Caco-2 (cell line): ENCODE data around the gene HS1BP3. TPM values are rescaled to one million over a fixed set of nuclear protein-coding genes. Genes with fewer than 3 reads are reported as not detected.

ENCODE experiments used
- BruUV-seq: library from RNA; stranded (reverse); fragments of 400-500 nt; replicated peaks from 2 replicates; lab custom pipeline; 2021; lab: Mats Ljungman, UMichigan
- CTCF ChIA-PET: fragments of 300-600 bp; sonication (Branson Sonifier 250); formaldehyde crosslinking; loops from one replicate; lab custom pipeline; 2022; ENCODE audit warnings: antibody characterized with exemption; lab: Charles Lee
- POLR2A ChIA-PET: fragments of 300-600 bp; sonication (Branson Sonifier 250); formaldehyde crosslinking; loops from one replicate; lab custom pipeline; 2022; ENCODE audit warnings: antibody characterized with exemption; lab: Charles Lee
- DNase-seq, 2 experiments: peaks; one replicate each; pipeline versions ENCODE4 v3.0.0 to v3.0.0-alpha.2; 2020 to 2022
- H3K27me3 ChIP-seq: replicated peaks from 2 replicates; pipeline ENCODE4 v1.6.0; 2011; ENCODE audit warnings: low read length; ENCODE audit not compliant: control insufficient read depth, insufficient read depth
- H3K36me3 ChIP-seq: 2 replicates; pipeline ENCODE4 v1.5.1; 2011; ENCODE audit warnings: low read length; ENCODE audit not compliant: control insufficient read depth, insufficient read depth
- H3K4me1 ChIP-seq: fragments of 250-450 bp; sonication (Bioruptor Pico); 2 replicates; pipeline ENCODE4 v1.5.1; 2020; ENCODE audit warnings: mild to moderate bottlenecking
- H3K4me3 ChIP-seq: 2 replicates; pipeline ENCODE4 v1.5.1; 2011; ENCODE audit warnings: low read depth, mild to moderate bottlenecking, control low read depth, low read length
- H3K9me3 ChIP-seq: fragments of 250-450 bp; sonication (Bioruptor Pico); 2 replicates; pipeline ENCODE4 v1.5.1; 2020; ENCODE audit warnings: mild to moderate bottlenecking, moderate library complexity
- H3K27ac Mint-ChIP-seq: one replicate; pipeline ENCODE4 v1.8.0; 2022; ENCODE audit warnings: mixed read lengths; ENCODE audit not compliant: unreplicated experiment
- H3K27me3 Mint-ChIP-seq: one replicate; pipeline ENCODE4 v1.8.0; 2022; ENCODE audit warnings: mixed read lengths; ENCODE audit not compliant: insufficient read depth, unreplicated experiment
- H3K36me3 Mint-ChIP-seq: one replicate; pipeline ENCODE4 v1.8.0; 2022; ENCODE audit warnings: mild to moderate bottlenecking, mixed read lengths; ENCODE audit not compliant: insufficient read depth, unreplicated experiment
- H3K4me1 Mint-ChIP-seq: one replicate; pipeline ENCODE4 v1.8.0; 2022; ENCODE audit warnings: low read depth, mixed read lengths; ENCODE audit not compliant: unreplicated experiment
- H3K4me3 Mint-ChIP-seq: one replicate; pipeline ENCODE4 v1.8.0; 2022; ENCODE audit warnings: mild to moderate bottlenecking, moderate library complexity, mixed read lengths; ENCODE audit not compliant: unreplicated experiment
- H3K9me3 Mint-ChIP-seq: one replicate; pipeline ENCODE4 v1.8.0; 2022; ENCODE audit warnings: mixed read lengths; ENCODE audit not compliant: unreplicated experiment
- intact Hi-C: fragments of 100-400 bp; cut with micrococcal nuclease; formaldehyde crosslinking; loops from one replicate; pipeline ENCODE4 v1.10.0; 2022; ENCODE audit not compliant: unreplicated experiment
- total RNA-seq: library from RNA; stranded (reverse); gene quantifications from 2 replicates; pipeline ENCODE4 v1.2.3, GENCODE V29; 2022
- TF ChIP-seq, protein P1 (sequence below), 2 experiments: fragments of 200-600 bp in 1 of 2; IDR thresholded peaks; 1 replicate in 1 of 2; 2 replicates in 1 of 2; pipeline versions ENCODE4 v1.5.1 to v1.8.0; 2011 to 2022; ENCODE audit warnings: antibody characterized with exemption in 1 of 2, control low read depth in 1 of 2, inconsistent platforms in 1 of 2, low read depth in 1 of 2, low read length in 1 of 2, mild to moderate bottlenecking in 1 of 2, moderate library complexity in 1 of 2; ENCODE audit not compliant: insufficient read depth in 1 of 2, severe bottlenecking in 1 of 2, unreplicated experiment in 1 of 2

The HS1BP3 gene
- total RNA-seq, 1 experiment from 2014 or later = 31.1 TPM

DNA sequence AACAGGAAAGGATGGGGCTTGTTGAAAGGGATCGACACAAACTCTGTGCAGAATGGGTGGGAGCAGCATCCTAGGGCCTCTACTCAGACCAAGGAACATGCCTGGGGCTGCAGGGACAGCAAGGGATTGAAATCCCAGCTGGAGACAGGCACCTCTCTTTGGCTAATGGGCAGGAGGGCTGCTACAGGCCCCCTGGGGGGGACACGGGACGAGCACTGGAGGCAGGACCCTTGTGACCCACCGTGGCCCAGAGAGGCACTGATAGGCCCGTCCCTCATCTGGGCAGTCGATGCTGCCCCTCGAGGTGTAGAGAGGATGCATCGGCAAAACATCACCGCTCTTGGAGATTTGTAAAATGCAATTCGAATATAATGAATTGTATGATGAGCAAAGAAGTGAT is 5.1 kb downstream of the HS1BP3 start:
- intact Hi-C loops = no loop called here
- no peak for DNase-seq
- H3K4me3 Mint-ChIP-seq = no peak overlapping the region
- peaks cover 10% of the 10 kb centered on the region for H3K36me3 Mint-ChIP-seq
- no peaks in the 10 kb centered on the region for H3K27me3 ChIP-seq
- ChIA-PET CTCF (no interaction called here), POLR2A (no interaction called here)
- no peaks in the 10 kb centered on the region for H3K9me3 Mint-ChIP-seq
- TF ChIP-seq, protein P1, sequence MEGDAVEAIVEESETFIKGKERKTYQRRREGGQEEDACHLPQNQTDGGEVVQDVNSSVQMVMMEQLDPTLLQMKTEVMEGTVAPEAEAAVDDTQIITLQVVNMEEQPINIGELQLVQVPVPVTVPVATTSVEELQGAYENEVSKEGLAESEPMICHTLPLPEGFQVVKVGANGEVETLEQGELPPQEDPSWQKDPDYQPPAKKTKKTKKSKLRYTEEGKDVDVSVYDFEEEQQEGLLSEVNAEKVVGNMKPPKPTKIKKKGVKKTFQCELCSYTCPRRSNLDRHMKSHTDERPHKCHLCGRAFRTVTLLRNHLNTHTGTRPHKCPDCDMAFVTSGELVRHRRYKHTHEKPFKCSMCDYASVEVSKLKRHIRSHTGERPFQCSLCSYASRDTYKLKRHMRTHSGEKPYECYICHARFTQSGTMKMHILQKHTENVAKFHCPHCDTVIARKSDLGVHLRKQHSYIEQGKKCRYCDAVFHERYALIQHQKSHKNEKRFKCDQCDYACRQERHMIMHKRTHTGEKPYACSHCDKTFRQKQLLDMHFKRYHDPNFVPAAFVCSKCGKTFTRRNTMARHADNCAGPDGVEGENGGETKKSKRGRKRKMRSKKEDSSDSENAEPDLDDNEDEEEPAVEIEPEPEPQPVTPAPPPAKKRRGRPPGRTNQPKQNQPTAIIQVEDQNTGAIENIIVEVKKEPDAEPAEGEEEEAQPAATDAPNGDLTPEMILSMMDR (IDR thresholded peaks at IDR 0.05; ENCODE audit: insufficient read depth in 1 of 2, low read depth in 1 of 2, low read length in 1 of 2, severe bottlenecking in 1 of 2, unreplicated experiment in 1 of 2) = no peak
- no TSS peak for BruUV-seq
- H3K4me1 ChIP-seq = peaks cover 6% of the 10 kb centered on the region; the same call in 1 of the 2 replicates
- H3K4me1 Mint-ChIP-seq = no peaks in the 10 kb centered on the region
- no peak overlapping the region for H3K27ac Mint-ChIP-seq
- H3K27me3 Mint-ChIP-seq = no peaks in the 10 kb centered on the region
- no peak overlapping the region for H3K4me3 ChIP-seq
- H3K36me3 ChIP-seq = peaks cover 2% of the 10 kb centered on the region
- no peaks in the 10 kb centered on the region for H3K9me3 ChIP-seq

- Histone ChIP-seq H3K36me3 (peaks cover 2% of the 10 kb centered on the region), H3K9me3 (no peaks in the 10 kb centered on the region), H3K27me3 (no peaks in the 10 kb centered on the region), H3K4me3 (no peak overlapping the region), H3K4me1 (peaks cover 6% of the 10 kb centered on the region; the same call in 1 of the 2 replicates)
- ChIA-PET CTCF (no interaction called here), POLR2A (no interaction called here)
- Mint-ChIP-seq H3K27ac (no peak overlapping the region), H3K36me3 (peaks cover 10% of the 10 kb centered on the region), H3K27me3 (no peaks in the 10 kb centered on the region), H3K4me1 (no peaks in the 10 kb centered on the region), H3K9me3 (no peaks in the 10 kb centered on the region), H3K4me3 (no peak overlapping the region)
- intact Hi-C loops = no loop called here
- TF ChIP-seq, protein P1 (IDR thresholded peaks at IDR 0.05; ENCODE audit: insufficient read depth in 1 of 2, low read depth in 1 of 2, low read length in 1 of 2, severe bottlenecking in 1 of 2, unreplicated experiment in 1 of 2) = no peak
- DNase-seq = no peak
- no TSS peak for BruUV-seq
Measured at GRCh38 chr2:20645301-20645701, 5.6 kb downstream of the HS1BP3 start.

DNA sequence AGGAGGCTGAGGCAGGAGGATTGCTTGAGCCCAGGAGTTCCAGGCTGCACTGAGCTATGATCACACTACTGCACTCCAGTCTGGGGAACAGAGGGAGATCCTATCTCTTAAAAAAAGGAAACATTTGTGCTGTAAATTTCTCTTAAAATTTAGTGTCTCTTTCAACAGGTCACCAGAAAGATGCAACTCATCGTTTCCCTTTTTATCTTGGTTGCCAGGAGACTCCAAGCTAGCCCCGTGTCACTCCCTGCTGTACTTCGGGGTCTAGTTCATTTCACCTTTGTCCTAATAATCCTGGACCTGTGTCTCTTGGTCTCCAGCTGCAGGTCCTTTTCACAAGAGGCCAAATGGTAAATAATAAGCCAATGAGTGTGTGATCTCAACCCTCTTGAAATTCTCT is 7.1 kb downstream of the HS1BP3 start:
- H3K4me1 ChIP-seq = no peaks in the 10 kb centered on the region
- Mint-ChIP-seq H3K4me3 (no peak overlapping the region), H3K27ac (no peak overlapping the region), H3K36me3 (peaks cover 10% of the 10 kb centered on the region), H3K9me3 (no peaks in the 10 kb centered on the region), H3K27me3 (no peaks in the 10 kb centered on the region), H3K4me1 (no peaks in the 10 kb centered on the region)
- no peaks in the 10 kb centered on the region for H3K27me3 ChIP-seq
- ChIA-PET CTCF (interaction anchor here (1.0 to 2.9 kb wide), 5 partner anchors 26 to 248 kb away, joined by 4 to 24 read pairs (median 10); partner anchors contain the start of gene RHOB), POLR2A (interaction anchor here (0.6 to 0.7 kb wide), 2 partner anchors 197 kb away, joined by 3 read pairs; partner anchors contain the start of gene RHOB)
- intact Hi-C loops = loop anchor here (2.0 kb wide), 1 partner anchor 41 kb away; no protein-coding TSS in a partner anchor
- H3K4me3 ChIP-seq = no peak overlapping the region
- DNase-seq = no peak
- H3K36me3 ChIP-seq = peaks cover 2% of the 10 kb centered on the region
- TF ChIP-seq, protein P1 (IDR thresholded peaks at IDR 0.05; ENCODE audit: insufficient read depth in 1 of 2, low read depth in 1 of 2, low read length in 1 of 2, severe bottlenecking in 1 of 2, unreplicated experiment in 1 of 2) = no peak
- no peaks in the 10 kb centered on the region for H3K9me3 ChIP-seq
- no TSS peak for BruUV-seq
